Stimulated activated CD4-positive, alpha-beta T cell treated with anti-CD3 and anti-CD28 coated beads, Interleukin-1b, Interleukin-23, amount 100 ng/mL, for 24 hours (primary cell): ENCODE data around the gene ARSI.

ENCODE experiments used
- DNase-seq, 4 experiments: peaks; one replicate each; pipeline ENCODE4 v3.0.0-alpha.2; 2020; ENCODE audit warnings: low read depth in 4 of 4, low spot score in 1 of 4

Gene ARSI

DNA sequence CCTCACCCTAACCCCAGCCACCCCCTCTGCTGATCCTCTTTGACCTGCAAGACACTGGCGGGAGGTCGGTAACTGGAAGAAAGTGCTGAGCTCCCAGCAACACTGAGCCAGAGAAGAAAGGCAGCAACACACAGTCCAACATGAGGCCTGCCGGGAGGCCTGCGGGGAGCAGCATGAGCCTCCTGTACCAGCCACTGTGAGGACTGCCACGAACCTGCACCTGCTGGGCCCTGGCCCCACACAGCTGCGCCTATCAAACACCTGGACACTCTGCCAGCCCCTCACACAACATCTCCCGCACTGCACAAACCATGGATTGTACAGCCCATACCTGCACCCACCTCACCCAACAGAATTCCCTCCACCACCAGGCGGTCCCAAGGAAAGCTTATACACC is 31.4 kb downstream of the ARSI start:
- no peak for DNase-seq

DNA sequence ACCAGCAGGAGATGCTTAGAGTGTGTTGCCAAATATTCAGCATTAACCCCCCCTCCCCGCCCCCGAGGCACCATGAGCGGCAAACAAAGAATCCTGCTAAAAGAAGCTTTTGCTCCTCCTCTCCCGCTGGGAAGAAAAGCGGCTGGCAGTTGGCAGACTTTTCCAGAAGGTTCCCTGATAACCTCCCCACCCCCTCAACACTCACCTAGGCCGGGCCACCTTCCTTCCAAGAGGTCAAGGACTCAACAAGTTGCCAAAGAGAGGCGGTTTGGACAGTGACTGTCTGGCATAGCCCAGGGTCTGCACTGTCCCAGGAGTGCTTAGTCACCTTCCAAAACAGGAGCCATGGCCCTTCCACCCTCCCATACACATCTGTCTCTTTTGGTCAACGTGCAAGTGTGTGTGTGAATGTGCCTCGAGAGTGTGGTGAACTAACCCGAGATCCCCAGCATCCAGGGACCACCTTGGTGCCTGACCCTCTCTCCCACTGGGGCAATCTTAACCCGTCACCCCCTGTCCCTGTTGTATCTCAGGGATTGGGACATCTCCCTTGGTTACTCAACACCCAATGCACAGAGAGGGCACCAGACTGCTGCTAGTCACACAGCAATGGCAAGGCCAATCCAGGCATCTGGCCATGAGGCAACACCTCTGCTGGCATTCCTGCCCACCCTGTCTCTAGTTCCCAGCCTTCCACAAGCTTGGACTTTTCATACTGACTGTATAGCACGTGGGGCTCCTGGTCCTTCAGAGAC is 32.0 kb downstream of the ARSI start:
- no peak for DNase-seq

GRCh38 chr5:150266871-150267291 is 35.8 kb downstream of the ARSI start:
- DNase-seq = no peak

DNA sequence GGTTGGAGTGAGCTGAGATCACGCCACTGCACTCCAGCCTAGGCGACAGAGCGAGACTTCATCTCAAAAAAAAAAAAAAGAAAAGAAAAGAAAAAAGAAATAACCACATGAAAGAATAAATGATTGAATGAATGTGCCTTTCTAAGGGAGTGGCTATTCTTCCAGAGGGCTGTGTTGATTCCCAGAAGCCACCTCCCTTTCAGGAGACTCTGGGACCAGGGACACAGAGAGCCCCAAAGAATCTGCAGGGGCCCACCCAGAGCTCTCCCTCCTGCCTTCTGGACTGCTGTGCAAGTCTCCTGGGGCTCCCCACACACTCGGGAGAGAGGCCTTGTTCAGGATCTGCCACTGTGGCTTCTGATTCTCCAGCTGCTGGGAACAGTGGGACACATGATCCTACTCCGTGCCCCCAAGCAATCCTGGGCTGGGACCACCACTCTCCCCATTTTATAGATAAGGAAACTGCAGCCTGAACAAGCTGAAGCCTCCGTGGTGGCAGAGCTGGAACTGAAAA is 36.8 kb downstream of the ARSI start:
- no peak for DNase-seq

- no peak for DNase-seq
These were observed 37.8 kb downstream of the ARSI start for GRCh38 chr5:150264667-150265603.

- DNase-seq = no peak
These were observed 38.7 kb downstream of the ARSI start for GRCh38 chr5:150263801-150264621.

GRCh38 chr5:150263375-150263775 is 39.3 kb downstream of the ARSI start:
- no peak for DNase-seq

DNA sequence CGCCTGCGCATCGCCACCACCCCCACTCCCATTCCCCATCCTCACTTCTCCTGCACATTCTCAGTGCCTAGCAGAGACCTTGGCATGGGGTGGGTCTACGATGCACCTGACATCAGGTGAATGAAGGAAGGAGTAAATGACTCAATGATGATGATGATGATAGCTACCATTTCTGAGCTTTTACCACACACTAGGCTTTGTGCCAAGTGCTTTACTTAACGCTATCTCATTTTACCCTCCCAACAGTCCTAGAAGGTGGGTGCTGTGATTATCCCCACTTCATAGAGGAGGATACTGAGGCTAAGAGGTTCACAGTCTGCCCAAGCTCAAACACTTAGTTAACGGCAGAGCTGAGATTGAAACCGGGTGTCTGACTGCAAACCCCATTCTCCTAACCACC is 40.2 kb downstream of the ARSI start:
- no peak for DNase-seq

DNA sequence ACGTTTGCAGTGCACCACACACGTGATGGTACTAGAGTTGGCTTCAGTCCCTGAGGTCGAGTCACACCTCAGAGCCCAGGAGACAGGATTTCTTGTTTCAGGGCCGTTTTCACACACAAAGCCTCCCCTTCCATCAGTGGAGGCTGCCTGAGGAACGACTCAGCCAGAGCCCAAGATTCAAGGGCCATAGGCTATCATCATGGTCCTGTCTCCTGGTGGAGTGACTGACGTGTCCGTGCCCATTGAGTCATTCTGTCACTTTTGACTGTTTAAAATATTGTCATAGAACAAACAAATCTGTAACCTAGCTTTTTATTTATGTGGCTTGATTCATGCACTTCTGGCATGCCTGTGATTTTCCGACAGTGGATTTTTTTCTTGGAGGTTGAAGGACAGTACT is 41.5 kb downstream of the ARSI start:
- DNase-seq = no peak

- no peak for DNase-seq
These were observed 44.6 kb downstream of the ARSI start for GRCh38 chr5:150258130-150258529.

- DNase-seq = no peak
These were observed 45.3 kb downstream of the ARSI start for GRCh38 chr5:150257424-150257823.

DNA sequence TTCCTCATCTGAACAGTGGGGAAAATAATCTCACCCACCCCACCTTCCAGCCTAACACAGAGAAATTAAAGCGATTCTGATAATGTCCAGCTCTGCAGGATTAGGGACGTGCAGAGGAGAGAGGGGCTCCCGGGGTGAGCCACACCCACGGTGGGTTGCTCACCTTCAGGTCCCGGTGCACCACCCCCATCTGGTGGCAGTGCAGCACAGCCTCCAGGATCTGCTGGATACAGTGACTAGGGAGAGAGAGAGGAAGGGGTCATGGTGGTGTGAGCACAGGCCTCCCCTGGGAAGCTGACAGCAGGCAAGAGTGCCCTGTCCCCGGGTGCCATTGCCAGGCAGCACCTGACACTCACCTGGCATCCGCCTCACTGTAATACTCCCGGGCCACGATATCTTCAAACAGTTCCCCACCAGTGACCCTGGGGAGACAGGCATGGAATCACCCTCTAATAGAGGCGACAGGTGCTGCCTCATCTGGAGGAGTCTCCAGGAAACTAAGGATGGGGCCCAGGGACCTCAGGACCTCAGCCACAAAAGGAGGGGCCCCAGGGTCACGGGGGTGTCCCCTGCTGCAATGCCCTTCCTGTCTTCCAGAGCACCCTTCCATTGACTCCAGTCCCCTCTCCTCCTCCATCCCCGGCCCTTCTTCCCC is 46.2 kb downstream of the ARSI start:
- DNase-seq = no peak

- DNase-seq = no peak
These were observed 46.9 kb downstream of the ARSI start for GRCh38 chr5:150255659-150256409.

DNA sequence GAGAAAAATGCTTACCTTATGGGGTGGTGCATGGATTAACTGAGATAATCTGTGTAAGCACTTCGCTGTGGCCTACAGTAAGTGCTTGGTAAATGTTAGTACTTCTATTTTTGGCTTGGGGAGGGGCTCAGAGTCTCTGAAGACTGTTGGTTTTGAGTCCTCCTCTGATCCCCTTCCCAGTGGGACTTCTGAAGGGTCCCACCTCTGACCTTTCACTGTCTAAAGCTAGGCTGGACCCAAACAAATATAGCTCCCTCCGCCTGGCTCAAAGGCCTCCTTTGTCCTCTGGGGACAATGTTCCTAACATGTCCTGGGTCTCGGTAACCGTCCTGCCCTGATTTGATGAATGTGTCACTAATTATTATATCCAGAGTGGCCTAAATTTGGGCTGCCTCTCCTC is 47.9 kb downstream of the ARSI start:
- no peak for DNase-seq

GRCh38 chr5:150254363-150254762 is 48.3 kb downstream of the ARSI start:
- DNase-seq = no peak

GRCh38 chr5:150253416-150254208 is 49.1 kb downstream of the ARSI start:
- no peak for DNase-seq

DNA sequence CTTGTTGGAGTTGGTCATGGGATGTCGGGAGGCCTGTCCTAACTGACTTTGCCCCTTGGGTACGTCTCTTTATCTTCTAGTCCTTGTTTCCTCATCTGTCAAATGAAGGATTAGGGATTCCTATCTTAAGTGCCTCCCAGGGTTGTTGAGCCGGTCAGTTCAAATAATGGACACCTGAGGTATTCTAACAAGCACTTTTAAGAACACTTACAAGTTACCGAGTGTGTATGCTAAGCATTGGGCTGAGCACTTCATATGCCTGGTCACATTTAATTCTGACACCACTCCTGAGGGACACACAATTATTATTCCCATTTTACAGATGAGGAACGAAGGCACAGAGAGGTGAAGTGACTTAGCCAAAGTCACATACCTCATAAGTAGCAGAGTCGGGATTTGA is 50.2 kb downstream of the ARSI start:
- DNase-seq = no peak

DNA sequence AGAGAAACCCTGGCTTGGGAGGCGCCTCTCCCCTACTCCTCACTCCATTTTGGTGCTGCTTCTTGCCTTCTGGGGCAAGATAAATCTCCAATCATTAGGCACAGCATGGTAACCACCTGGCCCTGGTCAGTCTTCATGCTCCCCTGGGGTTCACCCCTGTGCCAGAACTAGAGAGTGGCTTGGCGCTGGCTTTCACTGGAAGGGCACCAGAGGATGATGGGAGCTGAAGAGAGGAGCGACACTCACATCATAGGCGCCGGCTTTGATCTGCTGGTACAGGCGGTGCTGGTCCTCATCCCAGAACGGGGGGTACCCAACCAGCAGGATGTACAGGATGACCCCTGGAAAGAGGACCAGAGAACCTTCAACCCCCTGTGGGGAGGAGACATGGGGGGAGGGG is 51.2 kb downstream of the ARSI start:
- DNase-seq = no peak

- no peak for DNase-seq
These were observed 53.0 kb downstream of the ARSI start for GRCh38 chr5:150249744-150250143.
